PC-9 (cell line): ENCODE results near the gene SYMPK. TPM values are rescaled to one million over a fixed set of nuclear protein-coding genes. Genes with fewer than 3 reads are reported as not detected.
"Not testable (repeated sequence)": the region's sequence is repeated elsewhere in the genome, so short reads cannot be mapped to it uniquely, and the experiment has no call there.

Experiments
- BruUV-seq: library from RNA; stranded (reverse); fragments of 400-500 nt; replicated peaks from 2 replicates; lab custom pipeline; 2021; lab: Mats Ljungman, UMichigan
- CTCF ChIA-PET: fragments of 300-600 bp; sonication (Branson Sonifier 250); formaldehyde crosslinking; loops from one replicate; lab custom pipeline; 2022; ENCODE audit warnings: antibody characterized with exemption; lab: Charles Lee
- POLR2A ChIA-PET: fragments of 300-600 bp; sonication (Branson Sonifier 250); formaldehyde crosslinking; loops from one replicate; lab custom pipeline; 2022; ENCODE audit warnings: antibody characterized with exemption; ENCODE audit not compliant: unreplicated experiment; lab: Charles Lee
- DNase-seq, 2 experiments: peaks; one replicate each; pipeline versions ENCODE4 v3.0.0 to v3.0.0-alpha.2; 2015 to 2022; ENCODE audit warnings: mixed read lengths in 1 of 2
- H2AFZ ChIP-seq: fragments of 200-600 bp; sonication (generic); 2 replicates; pipeline ENCODE4 v1.8.1; 2017; ENCODE audit warnings: antibody characterized with exemption
- H3F3A ChIP-seq: fragments of 200-600 bp; sonication (generic); 2 replicates; pipeline ENCODE4 v1.8.1; 2017; ENCODE audit warnings: antibody characterized with exemption, mild to moderate bottlenecking, low read depth; ENCODE audit not compliant: insufficient read depth
- H3K27ac ChIP-seq: fragments of 200-600 bp; sonication (generic); 2 replicates; pipeline ENCODE4 v1.6.1; 2016; ENCODE audit warnings: mixed run types
- H3K27me3 ChIP-seq: fragments of 200-600 bp; sonication (generic); 2 replicates; pipeline ENCODE4 v1.6.1; 2016; ENCODE audit warnings: low read depth, mixed run types; ENCODE audit not compliant: insufficient read depth
- H3K36me3 ChIP-seq: fragments of 200-600 bp; sonication (generic); 2 replicates; pipeline ENCODE4 v1.6.1; 2016; ENCODE audit warnings: low read depth, mixed run types
- H3K4me1 ChIP-seq: fragments of 200-600 bp; sonication (generic); replicated peaks from 2 replicates; pipeline ENCODE4 v1.6.1; 2016; ENCODE audit warnings: mixed run types; ENCODE audit not compliant: insufficient read depth
- H3K4me2 ChIP-seq: fragments of 200-600 bp; sonication (generic); 2 replicates; pipeline ENCODE4 v1.6.1; 2017; ENCODE audit warnings: mixed run types
- H3K4me3 ChIP-seq: fragments of 200-600 bp; sonication (generic); 2 replicates; pipeline ENCODE4 v1.6.1; 2016; ENCODE audit warnings: mixed run types
- H3K79me2 ChIP-seq: fragments of 200-600 bp; sonication (generic); 2 replicates; pipeline ENCODE4 v1.6.1; 2017; ENCODE audit warnings: low read depth, mixed run types
- H3K9me2 ChIP-seq: fragments of 200-600 bp; sonication (generic); 2 replicates; pipeline ENCODE4 v1.8.1; 2017; ENCODE audit warnings: mild to moderate bottlenecking; ENCODE audit not compliant: insufficient read depth
- H3K9me3 ChIP-seq: fragments of 200-600 bp; sonication (generic); 2 replicates; pipeline ENCODE4 v1.8.1; 2016; ENCODE audit warnings: low read depth; ENCODE audit not compliant: insufficient read depth
- H4K20me1 ChIP-seq: fragments of 200-600 bp; sonication (generic); 2 replicates; pipeline ENCODE4 v1.8.1; 2017; ENCODE audit not compliant: insufficient read depth
- CTCF ChIP-seq: fragments of 200-600 bp; sonication (generic); conservative IDR thresholded peaks from 2 replicates; pipeline ENCODE4 v1.6.1; 2017; ENCODE audit warnings: mixed run types, antibody characterized with exemption, mild to moderate bottlenecking, moderate library complexity
- EZH2 ChIP-seq: fragments of 200-600 bp; sonication (generic); IDR thresholded peaks from 2 replicates; pipeline ENCODE4 v1.8.0; 2017; ENCODE audit warnings: antibody characterized with exemption, low read depth
- intact Hi-C: fragments of 100-400 bp; cut with micrococcal nuclease; formaldehyde crosslinking; loops from one replicate; pipeline ENCODE4 v1.10.0; 2022; ENCODE audit not compliant: unreplicated experiment
- total RNA-seq: library from RNA; stranded (reverse); gene quantifications from 2 replicates; pipeline ENCODE4 v1.2.3, GENCODE V29; 2021

SYMPK gene
- total RNA-seq, 1 experiment from 2014 or later, result 85.5 TPM

- no peaks in the 10 kb centered on the region for H3K9me2 ChIP-seq
- no peak for DNase-seq
- POLR2A ChIA-PET, result no interaction called here
- no peak overlapping the region for H3K4me2 ChIP-seq
- H3K4me3 ChIP-seq, result no peak overlapping the region
- no peak for TF ChIP-seq EZH2
- TF ChIP-seq CTCF, result no peak
- no peaks in the 10 kb centered on the region for H3K9me3 ChIP-seq
- intact Hi-C loops, result no loop called here
- H3K27ac ChIP-seq, result no peak overlapping the region
- no peaks in the 10 kb centered on the region for H3K27me3 ChIP-seq
- peaks cover 17% of the 10 kb centered on the region for H3K4me1 ChIP-seq
- H3K36me3 ChIP-seq, result peaks cover 16% of the 10 kb centered on the region; the same call in 1 of the 2 replicates
- H3K79me2 ChIP-seq, result peaks cover 17% of the 10 kb centered on the region
- CTCF ChIA-PET, result no interaction called here
- no peaks in the 10 kb centered on the region for H4K20me1 ChIP-seq
- BruUV-seq, result no TSS peak
- H3F3A ChIP-seq, result peaks cover 29% of the 10 kb centered on the region
- H2AFZ ChIP-seq, result no peak overlapping the region
Observed at GRCh38 chr19:45899253-45899652, 36.3 kb upstream of the SYMPK start.

- Histone ChIP-seq H3K4me3 (no peak overlapping the region), H4K20me1 (no peaks in the 10 kb centered on the region), H3K27me3 (no peaks in the 10 kb centered on the region), H3K9me3 (no peaks in the 10 kb centered on the region), H3K27ac (no peak overlapping the region), H2AFZ (no peak overlapping the region), H3K9me2 (no peaks in the 10 kb centered on the region), H3K79me2 (peaks cover 17% of the 10 kb centered on the region), H3F3A (peaks cover 19% of the 10 kb centered on the region; the same call in 1 of the 2 replicates), H3K36me3 (peaks cover 16% of the 10 kb centered on the region; the same call in 1 of the 2 replicates), H3K4me2 (no peak overlapping the region), H3K4me1 (peaks cover 11% of the 10 kb centered on the region)
- BruUV-seq, result no TSS peak
- ChIA-PET POLR2A (interaction anchor here (0.6 kb wide), 1 partner anchor 118 kb away, joined by 3 read pairs; no protein-coding TSS in a partner anchor), CTCF (interaction anchor here (0.6 kb wide), 1 partner anchor 89 kb away, joined by 3 read pairs; no protein-coding TSS in a partner anchor)
- DNase-seq, result no peak
- intact Hi-C loops, result no loop called here
- no peak for TF ChIP-seq CTCF
- no peak for TF ChIP-seq EZH2
Observed at GRCh38 chr19:45897261-45897812, 34.4 kb upstream of the SYMPK start.

GRCh38 chr19:45895983-45896599, 33.1 kb upstream of the SYMPK start:
- H3K4me2 ChIP-seq, BruUV-seq, H4K20me1 ChIP-seq, H3K79me2 ChIP-seq, H3K9me2 ChIP-seq, H3K9me3 ChIP-seq, H3K4me1 ChIP-seq, H3K27me3 ChIP-seq, DNase-seq, CTCF ChIA-PET, POLR2A ChIA-PET, H3K4me3 ChIP-seq, intact Hi-C loops, H3K27ac ChIP-seq, H2AFZ ChIP-seq: not testable (repeated sequence)
- Histone ChIP-seq H3F3A (peaks cover 17% of the 10 kb centered on the region; the same call in 1 of the 2 replicates), H3K36me3 (peaks cover 16% of the 10 kb centered on the region; the same call in 1 of the 2 replicates)
